GM18861 (cell line): ENCODE measurements around the gene CNTN6.

Experiments used
- ATAC-seq: cut with Tn5 transposase; IDR thresholded peaks from one replicate; pipeline ENCODE4 v1.9.1; 2021; ENCODE audit not compliant: unreplicated experiment

CNTN6 gene

DNA sequence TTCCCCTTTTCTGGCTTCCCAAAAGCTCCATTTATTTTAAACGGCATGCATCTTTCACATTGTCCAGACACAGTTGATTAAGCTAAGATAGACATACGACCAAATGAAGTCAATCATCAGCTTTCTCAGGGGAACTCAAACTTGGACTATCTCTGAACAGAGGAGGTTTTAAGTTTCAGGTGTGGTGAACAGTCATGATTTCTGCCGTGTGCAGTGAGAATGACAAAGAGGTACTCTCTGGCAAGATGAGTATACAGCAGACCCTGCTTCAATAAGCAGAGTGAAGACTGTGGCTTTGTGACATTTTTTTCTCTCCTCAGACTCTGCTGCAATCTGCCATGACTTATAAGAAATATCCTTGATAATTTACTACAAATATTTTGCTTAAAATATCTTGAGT, 307.7 kb downstream of the CNTN6 start:
- ATAC-seq: no peak

DNA sequence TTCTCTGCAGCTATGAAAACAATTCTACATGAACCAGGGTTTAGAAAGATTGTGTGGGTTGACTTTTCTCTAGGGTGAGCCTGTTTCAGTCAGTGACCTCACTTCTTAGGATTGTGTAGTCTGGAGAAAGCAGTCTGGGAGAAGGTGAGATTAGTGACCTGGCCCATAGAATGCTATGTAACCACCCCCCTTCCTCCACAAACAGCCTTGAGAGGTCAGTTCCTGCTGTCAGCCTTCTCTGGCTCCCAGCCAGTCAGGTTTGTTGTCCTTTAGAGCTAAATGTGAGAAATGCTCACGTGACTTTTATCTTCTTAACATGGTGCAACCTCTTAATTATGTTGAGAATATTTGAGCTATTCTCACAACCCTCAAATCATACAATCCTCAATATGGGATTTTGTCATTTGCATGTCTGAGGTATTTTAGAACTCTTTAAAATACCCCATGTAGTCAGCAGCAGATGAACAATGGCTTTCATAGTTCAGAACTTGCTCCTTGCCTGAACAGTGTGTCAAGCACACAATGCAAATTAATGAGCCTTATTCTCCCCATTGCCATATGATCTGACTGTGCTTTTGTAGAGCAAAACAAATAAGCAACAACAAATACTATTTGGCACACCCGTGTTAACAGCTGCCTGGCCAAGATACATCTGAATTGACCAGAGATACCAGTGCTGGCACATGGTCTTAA, 311.6 kb downstream of the CNTN6 start:
- ATAC-seq: no peak

DNA sequence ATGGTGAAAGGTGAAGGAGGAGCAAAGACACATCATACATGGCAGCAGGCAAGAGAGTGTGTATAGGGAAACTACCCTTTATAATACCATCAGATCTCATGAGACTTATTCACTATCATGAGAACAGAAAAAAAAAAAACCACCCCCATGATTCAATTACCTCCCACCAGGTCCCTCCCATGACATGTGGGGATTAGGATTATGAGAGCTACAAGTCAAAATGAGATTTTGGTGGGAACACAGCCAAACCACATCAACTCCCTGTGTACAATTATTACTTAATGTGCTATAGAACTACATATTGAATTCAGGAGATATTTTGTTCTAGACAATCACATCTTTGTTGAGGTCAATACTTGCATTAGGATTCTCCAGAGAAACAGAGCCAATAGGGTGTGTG, 313.4 kb downstream of the CNTN6 start:
- no peak for ATAC-seq

DNA sequence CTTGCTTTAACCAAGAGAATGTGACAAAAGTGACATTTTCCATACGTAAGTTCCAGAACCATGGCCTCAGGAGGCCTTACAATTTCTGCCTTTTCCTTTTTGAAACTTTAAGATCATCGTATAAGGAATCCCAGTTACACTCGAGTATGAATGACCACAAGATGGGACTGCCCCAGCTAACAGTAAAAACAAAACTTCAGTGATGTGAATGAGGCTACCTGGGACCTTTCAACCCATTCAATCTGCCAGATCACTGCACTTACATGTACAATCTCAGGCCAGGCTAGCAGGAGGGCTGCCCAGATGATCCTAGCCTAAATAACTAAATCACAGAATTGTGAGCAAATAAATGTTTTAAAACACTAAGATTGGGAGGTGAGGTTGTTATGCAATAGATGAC, 328.8 kb downstream of the CNTN6 start:
- peak; percentile 68 for ATAC-seq

DNA sequence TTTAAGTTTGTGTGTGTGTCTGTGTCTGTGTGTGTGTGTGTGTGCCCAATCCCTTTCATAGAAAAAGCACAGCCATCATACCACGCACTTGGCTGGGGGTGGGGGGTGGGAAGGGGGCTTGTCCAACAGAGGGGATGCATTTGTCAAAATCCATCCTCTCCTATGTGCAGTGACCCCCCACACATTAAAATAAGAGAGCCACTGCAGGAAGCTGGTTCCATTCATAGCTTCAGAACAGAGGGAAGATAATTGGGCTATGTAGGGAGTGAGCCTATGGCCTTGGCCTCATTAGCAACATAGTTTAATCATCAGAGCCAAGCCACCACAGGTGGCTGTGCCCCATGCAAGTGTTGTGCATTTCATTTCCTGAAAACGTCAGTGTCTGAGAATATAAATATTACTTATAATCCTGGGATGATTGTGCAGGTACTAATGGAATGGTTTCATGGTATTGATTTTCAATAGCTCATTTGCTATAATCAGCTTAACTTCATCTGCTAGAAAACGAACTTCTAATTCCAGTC, 330.8 kb downstream of the CNTN6 start:
- no peak for ATAC-seq

DNA sequence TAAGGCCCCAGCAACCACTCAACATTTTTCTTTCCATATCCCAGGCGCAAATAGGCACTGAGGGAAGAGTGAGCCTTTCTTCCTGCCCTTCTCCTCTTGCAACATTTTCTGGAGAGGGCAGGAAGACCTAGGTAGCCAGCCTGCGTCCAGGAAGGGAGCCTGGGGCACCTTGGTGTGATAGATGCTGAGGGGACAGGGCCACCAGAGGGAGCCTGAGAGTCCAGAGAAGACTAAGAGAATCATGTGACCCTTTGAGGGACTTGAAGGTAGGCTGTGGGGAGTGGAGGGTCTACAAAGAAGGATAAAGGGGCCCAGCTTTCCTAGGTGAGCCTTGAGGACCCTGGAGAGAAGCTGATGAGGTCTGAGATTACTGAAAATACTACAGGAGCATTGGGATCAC, 346.6 kb downstream of the CNTN6 start:
- ATAC-seq: no peak

DNA sequence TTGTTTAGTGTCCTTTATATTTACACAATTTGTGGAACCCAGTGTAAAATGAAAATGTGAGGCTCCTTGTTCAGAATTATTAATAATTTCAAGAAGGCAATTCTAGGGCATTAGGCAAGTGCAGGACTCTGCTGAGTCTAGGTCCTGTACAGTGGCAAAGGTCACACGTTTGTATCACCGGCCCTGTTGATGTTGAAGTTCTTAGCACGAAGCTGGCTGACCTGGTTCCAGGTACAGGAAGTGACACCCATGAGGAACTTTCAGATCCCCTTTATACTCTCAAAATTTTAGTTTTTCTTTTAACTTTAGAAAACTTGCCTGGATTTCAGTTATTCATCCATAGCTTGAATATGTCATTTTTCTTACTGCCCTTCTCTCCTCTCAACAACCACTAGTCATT, 349.4 kb downstream of the CNTN6 start:
- no peak for ATAC-seq

DNA sequence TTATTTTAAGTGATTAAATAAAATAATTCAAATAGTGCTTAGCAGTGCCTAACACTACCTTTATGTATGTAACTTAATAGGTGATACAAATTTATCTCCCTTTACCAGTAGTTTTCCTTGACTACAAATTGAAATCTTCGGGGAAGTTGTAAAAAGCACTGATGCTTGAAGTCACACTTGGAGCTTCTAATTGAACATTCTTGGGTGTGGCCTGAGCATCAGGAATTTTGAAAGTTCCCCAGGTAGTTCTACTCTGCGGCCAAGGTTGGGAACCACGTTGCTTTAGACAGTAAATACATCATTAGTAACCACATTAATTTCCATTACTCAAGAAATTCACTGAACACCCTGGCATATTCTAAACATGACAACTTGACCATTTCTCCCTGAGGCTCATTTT, 351.4 kb downstream of the CNTN6 start:
- ATAC-seq: no peak

DNA sequence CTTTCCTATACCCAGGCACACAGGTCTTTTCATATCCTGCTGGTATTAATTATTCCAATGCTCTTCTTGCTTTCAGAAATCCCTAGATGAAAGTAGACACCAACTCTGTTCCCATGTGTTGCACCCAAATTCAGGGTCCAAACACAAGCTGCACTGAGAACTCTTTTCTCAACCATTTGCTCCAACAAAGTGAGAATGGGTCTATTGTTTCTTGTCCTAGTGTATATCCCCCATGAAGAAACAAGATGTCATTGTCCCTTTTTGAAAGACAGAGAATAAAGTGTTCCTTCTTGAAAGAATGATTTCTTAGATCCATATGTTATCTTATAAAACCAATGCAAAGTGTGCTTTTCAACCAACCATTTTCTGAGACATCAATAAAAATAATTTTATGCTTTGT, 353.7 kb downstream of the CNTN6 start:
- ATAC-seq: no peak

DNA sequence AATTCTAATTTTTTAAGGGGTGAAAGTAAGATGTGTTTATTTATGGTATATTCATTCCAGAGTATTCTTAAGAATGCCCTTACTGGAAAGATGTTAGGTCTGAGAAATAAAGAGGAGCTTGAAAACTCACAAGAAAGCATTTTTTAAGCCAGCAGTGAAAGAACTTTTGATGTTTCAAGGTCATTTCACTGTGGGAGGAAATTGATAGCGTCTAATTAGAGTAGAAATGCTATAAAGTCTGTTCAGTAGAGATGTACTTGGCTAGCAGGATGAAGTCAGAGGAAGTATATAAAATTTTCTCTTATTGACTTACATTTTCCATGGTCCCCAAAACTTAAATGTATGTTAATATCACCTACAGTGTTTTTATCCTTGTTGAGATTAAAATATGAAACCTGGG, 354.6 kb downstream of the CNTN6 start:
- ATAC-seq: no peak

DNA sequence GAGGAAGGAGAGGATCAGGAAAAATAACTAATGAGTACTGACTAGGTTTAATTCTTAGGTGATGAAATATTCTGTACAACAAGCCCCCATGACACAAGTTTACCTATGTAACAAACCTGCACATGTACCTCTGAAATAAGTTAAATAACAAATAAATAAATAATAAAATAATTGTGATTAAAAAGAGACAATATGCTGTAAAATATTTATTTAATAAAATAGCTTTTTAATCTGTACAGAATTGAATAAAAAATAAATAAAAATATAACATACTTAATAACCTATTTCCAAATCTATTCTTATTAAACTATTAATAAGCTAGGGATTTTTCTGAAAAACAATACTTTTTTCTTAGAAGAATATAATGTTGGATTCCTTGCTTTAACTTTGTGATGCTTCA, 355.6 kb downstream of the CNTN6 start:
- no peak for ATAC-seq
